Measurements from ENCODE around the gene PATZ1. TPM values are rescaled to one million over a fixed set of nuclear protein-coding genes. Genes with fewer than 3 reads are reported as not detected.

Gene PATZ1
- total RNA-seq, 3 donors from 2014 or later (not counting 1 experiment from before 2014, with no cell fraction given), result 31.5 to 39.2 (median 37.3) TPM

GRCh38 chr22:31308181-31308580 is 38.0 kb downstream of the PATZ1 start:
- Mint-ChIP-seq H3K4me1 (peaks cover 0 to under 1% of the 10 kb centered on the region in 2 donors), H3K27me3 (ENCODE audit: low read depth in 2 of 2) (no peaks in the 10 kb centered on the region), H3K36me3 (no peaks in the 10 kb centered on the region), H3K27ac (no peak overlapping the region), H3K4me3 (no peak overlapping the region), H3K9me3 (no peaks in the 10 kb centered on the region)
- TF ChIP-seq CTCF (IDR thresholded peaks at IDR 0.05), result no peak
- Histone ChIP-seq H3K4me1 (ENCODE audit: control insufficient read depth, insufficient read depth, low read length) (peaks cover 3% of the 10 kb centered on the region), H3K27me3 (ENCODE audit: control insufficient read depth, insufficient read depth, low read length) (no peaks in the 10 kb centered on the region), H3K4me3 (ENCODE audit: low read length) (no peak overlapping the region), H3K9me3 (ENCODE audit: control insufficient read depth, insufficient read depth, low read length) (no peaks in the 10 kb centered on the region), H3K36me3 (ENCODE audit: control insufficient read depth, insufficient read depth, low read length) (no peaks in the 10 kb centered on the region), H3K27ac (ENCODE audit: low read length) (no peak overlapping the region)
- no peak for ATAC-seq
- DNase-seq, result peak in 1 of 2 donors; percentile 21
- intact Hi-C loops (cut with micrococcal nuclease), result no loop called here

GRCh38 chr22:31305194-31305593 is 41.0 kb downstream of the PATZ1 start:
- ATAC-seq (no peak), DNase-seq (no peak)
- no peak overlapping the region for H3K27ac Mint-ChIP-seq
- intact Hi-C loops (cut with micrococcal nuclease), result no loop called here
- H3K4me3 Mint-ChIP-seq, result no peak overlapping the region
- no peaks in the 10 kb centered on the region for H3K9me3 Mint-ChIP-seq
- no peaks in the 10 kb centered on the region for H3K27me3 ChIP-seq (ENCODE audit: control insufficient read depth, insufficient read depth, low read length)
- no peaks in the 10 kb centered on the region for H3K4me1 ChIP-seq (ENCODE audit: control insufficient read depth, insufficient read depth, low read length)
- H3K9me3 ChIP-seq (ENCODE audit: control insufficient read depth, insufficient read depth, low read length), result no peaks in the 10 kb centered on the region
- H3K27me3 Mint-ChIP-seq (ENCODE audit: low read depth in 2 of 2), result no peaks in the 10 kb centered on the region
- WGBS (ENCODE audit: insufficient coverage), result 96% methylated on average over 3 of the region's 3 CpGs
- H3K36me3 Mint-ChIP-seq, result no peaks in the 10 kb centered on the region
- H3K27ac ChIP-seq (ENCODE audit: low read length), result no peak overlapping the region
- H3K36me3 ChIP-seq (ENCODE audit: control insufficient read depth, insufficient read depth, low read length), result no peaks in the 10 kb centered on the region
- no peak for TF ChIP-seq CTCF (IDR thresholded peaks at IDR 0.05)
- H3K4me1 Mint-ChIP-seq, result no peaks in the 10 kb centered on the region
- H3K4me3 ChIP-seq (ENCODE audit: low read length), result no peak overlapping the region

- no peaks in the 10 kb centered on the region for H3K27me3 ChIP-seq (ENCODE audit: control insufficient read depth, insufficient read depth, low read length)
- ATAC-seq (no peak), DNase-seq (no peak)
- no peak overlapping the region for H3K4me3 Mint-ChIP-seq
- no peak overlapping the region for H3K27ac ChIP-seq (ENCODE audit: low read length)
- H3K9me3 Mint-ChIP-seq, result no peaks in the 10 kb centered on the region
- H3K4me3 ChIP-seq (ENCODE audit: low read length), result no peak overlapping the region
- no peak for TF ChIP-seq CTCF (IDR thresholded peaks at IDR 0.05)
- H3K36me3 ChIP-seq (ENCODE audit: control insufficient read depth, insufficient read depth, low read length), result no peaks in the 10 kb centered on the region
- no peaks in the 10 kb centered on the region for H3K4me1 ChIP-seq (ENCODE audit: control insufficient read depth, insufficient read depth, low read length)
- H3K27me3 Mint-ChIP-seq (ENCODE audit: low read depth in 2 of 2), result no peaks in the 10 kb centered on the region
- no peaks in the 10 kb centered on the region for H3K9me3 ChIP-seq (ENCODE audit: control insufficient read depth, insufficient read depth, low read length)
- no peaks in the 10 kb centered on the region for H3K4me1 Mint-ChIP-seq
- intact Hi-C loops (cut with micrococcal nuclease), result no loop called here
- 84% methylated on average over 2 of the region's 3 CpGs for WGBS (ENCODE audit: insufficient coverage)
- H3K27ac Mint-ChIP-seq, result no peak overlapping the region
- no peaks in the 10 kb centered on the region for H3K36me3 Mint-ChIP-seq
Observed at GRCh38 chr22:31302537-31302936, 43.6 kb downstream of the PATZ1 start.

- Mint-ChIP-seq H3K9me3 (no peaks in the 10 kb centered on the region), H3K4me1 (no peaks in the 10 kb centered on the region), H3K36me3 (no peaks in the 10 kb centered on the region), H3K27me3 (ENCODE audit: low read depth in 2 of 2) (no peaks in the 10 kb centered on the region), H3K4me3 (no peak overlapping the region), H3K27ac (no peak overlapping the region)
- ATAC-seq (no peak), DNase-seq (no peak)
- intact Hi-C loops (cut with micrococcal nuclease), result no loop called here
- no peak for TF ChIP-seq CTCF (IDR thresholded peaks at IDR 0.05)
- H3K36me3 ChIP-seq (ENCODE audit: control insufficient read depth, insufficient read depth, low read length), result no peaks in the 10 kb centered on the region
- no peak overlapping the region for H3K27ac ChIP-seq (ENCODE audit: low read length)
- no peaks in the 10 kb centered on the region for H3K27me3 ChIP-seq (ENCODE audit: control insufficient read depth, insufficient read depth, low read length)
- H3K4me3 ChIP-seq (ENCODE audit: low read length), result no peak overlapping the region
- no peaks in the 10 kb centered on the region for H3K4me1 ChIP-seq (ENCODE audit: control insufficient read depth, insufficient read depth, low read length)
- H3K9me3 ChIP-seq (ENCODE audit: control insufficient read depth, insufficient read depth, low read length), result no peaks in the 10 kb centered on the region
Observed at GRCh38 chr22:31302006-31302405, 44.1 kb downstream of the PATZ1 start.
